Skeletal muscle tissue (tissue), 4 donors: ENCODE data around the gene SH3D19. TPM values are rescaled to one million over a fixed set of nuclear protein-coding genes. Genes with fewer than 3 reads are reported as not detected.

Experiments used
- H3K27ac ChIP-seq: one replicate; pipeline ENCODE4 v1.7.0; 2013; ENCODE audit warnings: mild to moderate bottlenecking, low read depth, low read length, inconsistent platforms
- H3K27me3 ChIP-seq, 3 donors: one replicate each; pipeline ENCODE4 v1.7.0; 2013; ENCODE audit warnings: low read length in 3 of 3; ENCODE audit not compliant: control insufficient read depth in 3 of 3, insufficient read depth in 3 of 3
- H3K36me3 ChIP-seq, 3 donors: one replicate each; pipeline ENCODE4 v1.7.0; 2013; ENCODE audit warnings: low read length in 3 of 3; ENCODE audit not compliant: control insufficient read depth in 3 of 3, insufficient read depth in 3 of 3
- H3K4me1 ChIP-seq, 3 donors: one replicate each; pipeline ENCODE4 v1.7.0; 2013; ENCODE audit warnings: low read length in 3 of 3, mild to moderate bottlenecking in 3 of 3; ENCODE audit not compliant: control insufficient read depth in 3 of 3, insufficient read depth in 3 of 3
- H3K4me3 ChIP-seq, 3 donors: one replicate each; pipeline ENCODE4 v1.7.0; 2013; ENCODE audit warnings: low read length in 3 of 3
- H3K9ac ChIP-seq, 3 donors: one replicate each; pipeline ENCODE4 v1.7.0; 2013; ENCODE audit warnings: low read length in 3 of 3, mild to moderate bottlenecking in 3 of 3, moderate library complexity in 2 of 3, low read depth in 1 of 3
- H3K9me3 ChIP-seq, 3 donors: one replicate each; pipeline ENCODE4 v1.7.0; 2013; ENCODE audit warnings: low read length in 3 of 3; ENCODE audit not compliant: control insufficient read depth in 3 of 3
- total RNA-seq: library from RNA; depleted of rRNA; stranded (reverse); fragments of >200 nt; gene quantifications from one replicate; pipeline ENCODE4 v1.2.3, GENCODE V29; 2014
- donor health status: Osteomylitis.

The SH3D19 gene
- total RNA-seq, 1 donor from 2014 or later, result 20.4 TPM

DNA sequence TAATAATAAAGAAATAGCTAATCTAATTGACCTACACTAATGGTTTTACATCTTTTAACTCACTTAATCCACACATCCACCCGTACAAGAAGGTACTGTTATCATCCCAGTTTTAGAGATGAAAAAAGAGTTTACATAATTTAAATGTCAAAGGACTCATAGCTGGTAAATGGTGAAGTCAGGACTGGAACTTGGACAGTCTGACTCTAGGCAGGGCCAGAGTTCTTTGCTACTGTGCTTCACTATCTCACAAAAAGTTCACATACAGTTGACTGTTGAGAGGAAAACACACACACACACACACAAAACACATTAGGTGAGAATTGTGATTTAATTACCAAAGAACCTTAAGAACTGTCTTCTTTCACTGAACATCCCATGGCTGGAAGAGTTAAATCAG is 119.7 kb downstream of the SH3D19 start:
- H3K4me1 ChIP-seq, result peaks cover 5 to 11% (median 10%) of the 10 kb centered on the region in 3 donors

DNA sequence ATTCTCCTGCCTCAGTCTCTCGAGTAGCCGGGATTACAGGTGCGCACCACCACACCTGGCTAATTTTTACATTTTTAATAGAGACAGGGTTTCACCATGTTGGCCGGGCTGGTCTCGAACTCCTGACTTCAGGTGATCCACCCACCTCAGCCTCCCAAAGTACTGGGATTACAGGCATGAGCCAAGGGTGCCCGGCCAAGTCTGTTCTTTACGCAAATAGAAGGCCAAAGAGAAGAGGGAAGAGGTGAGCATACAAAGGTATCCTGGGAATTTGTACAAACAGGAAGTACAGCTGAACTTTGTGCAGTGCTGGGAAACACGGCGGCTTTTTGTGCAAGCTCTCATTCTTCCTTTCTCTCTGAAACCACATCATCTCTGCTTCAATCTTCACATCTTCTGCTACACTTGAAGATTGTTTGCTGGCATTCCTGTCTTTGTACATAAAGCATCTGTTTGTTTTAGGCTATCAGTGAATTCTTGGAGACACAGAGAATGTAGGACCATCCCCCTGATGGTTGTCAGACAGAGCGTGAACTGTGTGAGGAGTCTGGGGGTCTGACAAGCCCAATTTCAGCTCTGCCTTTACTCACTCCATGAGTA is 120.4 kb downstream of the SH3D19 start:
- Histone ChIP-seq H3K36me3 (no peaks in the 10 kb centered on the region), H3K4me3 (no peak overlapping the region), H3K9me3 (no peaks in the 10 kb centered on the region), H3K27ac (no peak overlapping the region), H3K27me3 (no peaks in the 10 kb centered on the region), H3K4me1 (peaks cover 5 to 11% (median 10%) of the 10 kb centered on the region in 3 donors), H3K9ac (no peak overlapping the region)

More for the DNA sequence above, 119.7 kb downstream of the SH3D19 start:
- peak overlapping the region; percentile 34 for H3K27ac ChIP-seq
- no peak overlapping the region for H3K9ac ChIP-seq
- H3K4me3 ChIP-seq, result no peak overlapping the region
- no peaks in the 10 kb centered on the region for H3K27me3 ChIP-seq
- no peaks in the 10 kb centered on the region for H3K9me3 ChIP-seq
- no peaks in the 10 kb centered on the region for H3K36me3 ChIP-seq

DNA sequence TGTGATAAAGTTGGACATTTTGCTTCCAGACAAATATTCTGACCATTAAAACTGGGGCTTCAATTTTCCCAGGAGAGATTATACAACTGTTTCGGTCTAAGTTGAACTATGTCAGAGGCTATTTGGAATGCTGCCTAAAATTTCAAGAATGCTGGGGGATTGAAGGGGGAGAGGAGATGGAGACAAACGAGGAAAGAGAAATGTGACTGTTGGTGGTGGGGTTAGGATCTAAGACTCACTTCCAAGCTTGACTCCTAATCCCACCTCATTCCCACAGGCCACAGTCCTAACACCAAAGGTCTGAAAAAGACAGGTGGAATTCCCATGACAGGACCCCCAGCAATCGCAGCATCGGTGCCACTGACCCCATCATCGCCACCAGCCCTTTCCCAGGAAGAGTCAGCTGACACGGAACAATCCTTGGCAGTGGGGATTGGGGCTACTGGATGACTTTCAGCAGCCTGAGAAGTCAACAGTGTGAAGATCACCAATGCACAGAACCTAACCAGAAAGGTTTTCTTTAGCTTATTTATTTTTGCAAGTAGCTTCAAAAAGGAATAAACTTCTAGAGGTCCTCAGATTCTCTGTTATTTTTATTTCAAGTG is 122.5 kb downstream of the SH3D19 start:
- Histone ChIP-seq H3K9ac (peak overlapping the region in 1 of 3 donors; percentile 27), H3K4me3 (no peak overlapping the region), H3K27me3 (no peaks in the 10 kb centered on the region), H3K9me3 (no peaks in the 10 kb centered on the region), H3K27ac (peak overlapping the region; percentile 22), H3K4me1 (peaks cover 9 to 15% (median 11%) of the 10 kb centered on the region in 3 donors), H3K36me3 (no peaks in the 10 kb centered on the region)

- no peak overlapping the region for H3K9ac ChIP-seq
- no peak overlapping the region for H3K4me3 ChIP-seq
- H3K27ac ChIP-seq, result peak overlapping the region; percentile 41
- H3K4me1 ChIP-seq, result peaks cover 9 to 15% (median 11%) of the 10 kb centered on the region in 3 donors
- no peaks in the 10 kb centered on the region for H3K27me3 ChIP-seq
- H3K9me3 ChIP-seq, result no peaks in the 10 kb centered on the region
- no peaks in the 10 kb centered on the region for H3K36me3 ChIP-seq
Observed at GRCh38 chr4:151202381-151202780, 123.0 kb downstream of the SH3D19 start.

DNA sequence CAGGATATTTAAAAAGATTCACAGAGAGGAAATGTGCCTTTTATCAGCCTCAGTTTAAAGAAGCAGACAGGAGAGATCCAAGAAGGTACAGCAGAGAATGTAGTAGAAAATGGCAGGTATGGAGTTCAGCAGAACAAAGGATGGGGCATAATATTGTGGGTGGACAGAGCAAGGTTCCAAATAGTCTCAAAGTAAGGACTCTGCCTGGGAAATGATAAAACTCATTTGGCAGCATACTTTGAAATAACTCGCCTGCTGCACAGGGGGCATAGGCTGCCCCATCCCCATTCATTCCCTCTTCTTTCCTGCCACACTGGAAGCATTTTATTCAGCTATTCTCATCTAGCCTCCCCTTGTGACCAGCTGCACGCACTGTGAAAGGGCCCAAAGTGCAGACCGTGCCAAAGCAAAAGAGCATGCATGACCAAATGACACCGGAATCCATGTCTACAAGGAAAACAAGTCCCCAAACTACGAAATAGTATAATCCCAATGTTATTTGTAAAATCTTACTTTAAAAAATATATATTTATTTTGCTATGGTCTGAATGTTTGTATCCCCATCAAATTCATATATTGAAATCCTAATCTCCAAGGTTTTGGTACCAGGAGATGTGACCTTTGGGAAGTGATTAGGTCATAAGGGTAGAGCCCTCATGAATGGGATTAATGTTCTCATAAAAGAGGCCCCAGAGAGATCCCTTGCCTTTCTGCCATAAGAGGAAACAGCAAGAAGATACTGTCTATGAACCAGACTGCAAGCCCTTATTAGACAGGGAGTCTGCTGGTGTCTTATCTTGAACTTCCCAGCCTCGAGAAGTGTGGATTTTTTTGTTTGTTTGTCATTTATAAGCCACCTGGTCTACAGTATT is 125.8 kb downstream of the SH3D19 start:
- no peak overlapping the region for H3K4me3 ChIP-seq
- H3K36me3 ChIP-seq, result no peaks in the 10 kb centered on the region
- no peak overlapping the region for H3K9ac ChIP-seq
- H3K4me1 ChIP-seq, result peaks cover 14 to 15% (median 15%) of the 10 kb centered on the region in 3 donors
- H3K9me3 ChIP-seq, result no peaks in the 10 kb centered on the region
- H3K27me3 ChIP-seq, result no peaks in the 10 kb centered on the region
- no peak overlapping the region for H3K27ac ChIP-seq

DNA sequence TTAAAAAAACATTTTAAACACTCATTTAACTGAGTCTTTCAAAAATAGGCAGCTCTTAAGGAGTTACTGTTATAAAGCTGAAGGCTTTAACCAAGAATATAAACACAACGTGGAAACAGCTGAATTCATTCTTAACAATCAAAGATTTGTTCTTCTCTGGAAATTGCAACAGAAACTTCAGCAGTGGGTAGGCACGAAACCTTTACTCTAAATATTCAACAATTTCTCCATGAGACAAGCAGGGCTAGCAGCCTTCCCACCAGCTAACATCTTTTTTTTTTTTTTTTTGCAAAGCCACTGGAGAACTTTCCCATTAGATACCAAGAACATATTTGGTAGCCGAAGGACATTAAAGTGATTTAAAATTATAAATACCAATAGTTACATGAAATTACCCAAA is 126.7 kb downstream of the SH3D19 start:
- H3K4me1 ChIP-seq, result peaks cover 14 to 15% (median 15%) of the 10 kb centered on the region in 3 donors
- H3K27me3 ChIP-seq, result no peaks in the 10 kb centered on the region
- no peaks in the 10 kb centered on the region for H3K9me3 ChIP-seq
- H3K4me3 ChIP-seq, result no peak overlapping the region
- H3K9ac ChIP-seq, result no peak overlapping the region
- no peak overlapping the region for H3K27ac ChIP-seq
- no peaks in the 10 kb centered on the region for H3K36me3 ChIP-seq

- Histone ChIP-seq H3K9ac (no peak overlapping the region), H3K4me3 (peak overlapping the region in 1 of 3 donors; percentile 32), H3K9me3 (no peaks in the 10 kb centered on the region), H3K4me1 (peaks cover 8 to 14% (median 11%) of the 10 kb centered on the region in 3 donors), H3K36me3 (no peaks in the 10 kb centered on the region), H3K27me3 (no peaks in the 10 kb centered on the region), H3K27ac (no peak overlapping the region)
Observed at GRCh38 chr4:151197247-151197646, 128.2 kb downstream of the SH3D19 start.

DNA sequence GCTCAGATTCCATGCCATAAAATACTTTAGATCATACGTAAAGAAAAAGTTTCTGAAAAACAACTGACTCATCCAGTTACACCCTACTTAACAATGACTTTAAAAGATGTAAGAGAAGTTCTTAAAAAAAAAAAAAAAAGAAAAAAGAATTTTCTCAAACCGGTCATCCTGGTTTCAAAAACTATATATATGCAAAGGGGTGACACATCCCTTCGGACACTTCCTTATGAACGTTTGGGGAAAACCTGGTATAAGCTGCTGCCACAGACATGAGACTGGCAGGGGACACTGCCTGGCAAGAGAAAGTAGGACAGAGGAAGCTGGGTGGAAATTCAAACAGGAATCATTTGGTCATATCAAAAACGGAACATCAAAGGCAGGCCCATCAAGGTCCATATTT is 129.6 kb downstream of the SH3D19 start:
- H3K4me1 ChIP-seq, result peaks cover 8 to 13% (median 9%) of the 10 kb centered on the region in 3 donors
- H3K9me3 ChIP-seq, result no peaks in the 10 kb centered on the region
- no peak overlapping the region for H3K9ac ChIP-seq
- no peak overlapping the region for H3K4me3 ChIP-seq
- H3K27ac ChIP-seq, result no peak overlapping the region
- H3K27me3 ChIP-seq, result no peaks in the 10 kb centered on the region
- no peaks in the 10 kb centered on the region for H3K36me3 ChIP-seq

GRCh38 chr4:151193414-151193813 is 132.0 kb downstream of the SH3D19 start:
- peaks cover 3 to 9% (median 8%) of the 10 kb centered on the region in 3 donors for H3K4me1 ChIP-seq
- no peak overlapping the region for H3K9ac ChIP-seq
- H3K4me3 ChIP-seq, result no peak overlapping the region
- no peaks in the 10 kb centered on the region for H3K27me3 ChIP-seq
- H3K27ac ChIP-seq, result no peak overlapping the region
- no peaks in the 10 kb centered on the region for H3K36me3 ChIP-seq
- H3K9me3 ChIP-seq, result no peaks in the 10 kb centered on the region
